ENCODE measurements around the gene MBLAC1.

MBLAC1 gene

DNA sequence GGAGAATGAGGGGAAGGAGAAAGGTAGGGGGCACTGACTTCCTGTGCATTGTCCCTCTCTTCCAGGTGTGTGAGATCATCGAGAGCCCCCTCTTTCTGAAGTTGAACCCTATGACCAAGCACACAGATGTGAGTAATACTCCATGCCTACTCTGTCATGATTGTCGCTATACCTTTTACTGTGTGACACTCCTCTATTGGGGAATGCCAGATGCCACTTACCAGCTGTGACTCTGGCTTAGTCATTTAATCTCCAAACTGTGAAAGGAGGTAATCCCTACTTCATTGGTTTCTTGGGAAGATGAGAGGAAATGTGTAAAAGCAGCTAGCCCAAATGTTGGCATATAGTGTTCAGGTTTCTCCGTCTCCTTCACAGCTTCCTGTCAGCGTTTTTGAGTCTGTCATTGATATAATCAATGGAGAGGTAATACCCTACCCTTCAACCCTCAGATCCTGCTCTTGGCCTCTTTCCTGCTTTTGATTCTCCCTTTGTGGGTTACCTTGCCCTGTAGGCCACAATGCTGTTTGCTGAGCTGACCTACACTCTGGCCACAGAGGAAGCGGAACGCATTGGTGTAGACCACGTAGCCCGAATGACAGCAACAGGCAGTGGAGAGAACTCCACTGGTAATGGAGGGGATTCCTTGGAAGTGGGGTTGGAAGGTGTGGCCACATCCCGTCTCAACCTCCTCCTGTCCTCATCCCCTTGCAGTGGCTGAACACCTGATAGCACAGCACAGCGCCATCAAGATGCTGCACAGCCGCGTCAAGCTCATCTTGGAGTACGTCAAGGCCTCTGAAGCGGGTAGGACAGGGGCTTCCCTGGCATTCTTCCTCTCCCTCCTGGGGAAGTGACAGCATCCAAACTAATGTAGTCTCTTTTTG, 36.0 kb upstream of the MBLAC1 start:
- Mint-ChIP-seq H3K4me3 (peak overlapping the region in 1 of 2 donors; percentile 39), H3K9me3 (no peaks in the 10 kb centered on the region), H3K27ac (peak overlapping the region; percentile 56), H3K36me3 (peaks cover 42 to 50% of the 10 kb centered on the region in 2 donors), H3K4me1 (peaks cover 34 to 50% of the 10 kb centered on the region in 2 donors), H3K27me3 (no peaks in the 10 kb centered on the region)
- DNase-seq: no peak
- no peak for ATAC-seq (replicated peaks)

DNA sequence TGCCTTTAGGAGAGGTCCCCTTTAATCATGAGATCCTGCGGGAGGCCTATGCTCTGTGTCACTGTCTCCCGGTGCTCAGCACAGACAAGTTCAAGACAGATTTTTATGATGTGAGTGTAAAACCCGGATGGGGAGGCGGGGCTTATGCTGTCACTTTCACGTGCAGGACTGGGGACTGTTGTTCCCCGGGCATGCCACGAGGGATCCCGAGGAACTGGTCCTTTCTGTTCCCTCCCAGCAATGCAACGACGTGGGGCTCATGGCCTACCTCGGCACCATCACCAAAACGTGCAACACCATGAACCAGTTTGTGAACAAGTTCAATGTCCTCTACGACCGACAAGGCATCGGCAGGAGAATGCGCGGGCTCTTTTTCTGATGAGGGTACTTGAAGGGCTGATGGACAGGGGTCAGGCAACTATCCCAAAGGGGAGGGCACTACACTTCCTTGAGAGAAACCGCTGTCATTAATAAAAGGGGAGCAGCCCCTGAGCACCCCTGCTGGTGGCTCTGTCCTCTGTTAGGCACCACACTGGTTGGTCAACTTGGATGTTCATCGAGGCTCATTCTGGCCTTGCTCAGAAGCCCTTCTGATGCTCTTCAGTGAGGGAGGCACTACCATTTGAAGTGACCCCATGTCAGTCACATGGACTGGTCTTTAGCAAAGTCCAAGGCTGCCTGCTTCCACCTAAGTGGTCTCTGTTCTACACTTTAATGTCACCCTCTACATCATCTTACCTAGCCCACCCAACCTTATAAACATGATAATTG, 35.2 kb upstream of the MBLAC1 start:
- H3K4me1 Mint-ChIP-seq: peaks cover 32 to 52% of the 10 kb centered on the region in 2 donors
- H3K27me3 Mint-ChIP-seq: no peaks in the 10 kb centered on the region
- peak; percentile 4 to 13 for ATAC-seq (replicated peaks)
- no peak overlapping the region for H3K4me3 Mint-ChIP-seq
- peaks cover 49 to 54% of the 10 kb centered on the region in 2 donors for H3K36me3 Mint-ChIP-seq
- no peak for DNase-seq
- peak overlapping the region; percentile 71 for H3K27ac Mint-ChIP-seq
- no peaks in the 10 kb centered on the region for H3K9me3 Mint-ChIP-seq

DNA sequence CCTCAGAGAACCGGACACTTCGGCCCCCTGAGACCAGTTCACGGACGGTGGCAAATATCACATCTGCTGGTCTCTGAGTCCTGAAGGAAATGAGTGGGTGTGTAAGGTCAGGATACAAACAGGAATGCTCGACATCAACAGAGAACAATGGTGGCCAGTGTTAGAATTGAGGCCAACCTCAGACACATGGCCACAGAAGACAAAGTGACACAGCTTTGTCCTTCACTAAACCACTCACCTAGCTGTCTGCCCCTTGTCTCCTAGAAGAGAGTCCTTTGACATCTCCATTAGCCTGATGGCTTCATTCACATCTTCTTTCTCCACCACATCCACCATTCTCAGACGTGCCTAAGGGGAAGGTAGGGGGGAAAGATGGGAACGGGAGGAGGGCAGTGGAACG, 33.7 kb upstream of the MBLAC1 start:
- peak overlapping the region; percentile 33 for H3K27ac Mint-ChIP-seq
- H3K27me3 Mint-ChIP-seq: no peaks in the 10 kb centered on the region
- H3K4me1 Mint-ChIP-seq: peaks cover 32 to 60% of the 10 kb centered on the region in 2 donors
- DNase-seq (no peak), ATAC-seq (replicated peaks) (no peak)
- H3K9me3 Mint-ChIP-seq: no peaks in the 10 kb centered on the region
- no peak overlapping the region for H3K4me3 Mint-ChIP-seq
- H3K36me3 Mint-ChIP-seq: peaks cover 60 to 64% of the 10 kb centered on the region in 2 donors

DNA sequence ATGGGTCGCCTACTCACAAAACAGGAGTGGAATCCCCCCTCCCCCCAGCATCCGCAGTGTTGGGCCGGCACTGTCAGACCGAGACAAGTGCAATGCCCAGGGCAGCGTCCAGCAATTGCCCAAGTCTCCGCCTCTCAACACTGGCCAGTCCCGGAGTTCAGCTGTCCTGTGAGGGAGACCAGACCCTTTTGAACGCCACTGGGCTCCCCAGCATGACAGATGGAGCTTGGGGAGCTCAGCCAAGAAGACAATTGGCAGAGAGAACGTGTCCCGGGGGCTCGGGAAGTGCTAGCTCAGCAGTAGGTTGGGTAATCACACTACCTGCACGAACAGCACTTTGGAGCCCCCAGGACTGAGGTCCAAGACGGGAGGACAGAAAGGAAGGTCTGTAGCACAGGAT, 33.3 kb upstream of the MBLAC1 start:
- H3K27me3 Mint-ChIP-seq: no peaks in the 10 kb centered on the region
- no peak overlapping the region for H3K27ac Mint-ChIP-seq
- no peak for ATAC-seq (replicated peaks)
- H3K4me1 Mint-ChIP-seq: peaks cover 35 to 60% of the 10 kb centered on the region in 2 donors
- no peak for DNase-seq
- no peaks in the 10 kb centered on the region for H3K9me3 Mint-ChIP-seq
- H3K36me3 Mint-ChIP-seq: peaks cover 63 to 69% of the 10 kb centered on the region in 2 donors
- no peak overlapping the region for H3K4me3 Mint-ChIP-seq

DNA sequence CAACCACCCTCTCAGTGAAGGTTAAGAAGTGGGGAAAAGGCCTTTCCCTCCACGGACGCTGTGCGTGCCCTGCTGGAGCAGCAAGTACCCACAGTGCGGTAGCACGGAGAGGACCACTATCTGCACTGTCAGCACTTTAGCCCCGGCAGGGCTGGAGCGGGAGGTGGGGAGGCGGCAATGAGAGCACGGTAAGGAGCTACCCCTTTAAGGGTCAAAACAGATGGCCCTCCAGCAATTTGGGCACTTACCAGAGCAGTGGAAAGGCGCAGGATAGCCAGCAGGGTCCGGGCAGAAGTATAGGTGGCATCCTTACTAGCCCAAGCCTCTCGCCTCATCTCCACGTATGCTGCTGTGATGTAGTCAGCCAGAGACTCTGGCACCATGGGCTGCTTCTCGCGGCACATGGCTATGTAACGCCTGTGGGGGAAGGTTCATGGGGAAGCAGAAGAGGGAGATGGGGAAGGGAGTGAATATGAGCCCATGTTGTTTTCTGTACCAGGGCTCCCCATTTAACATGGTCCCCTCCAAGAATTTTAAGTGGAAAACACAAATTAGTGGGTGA, 32.8 kb upstream of the MBLAC1 start:
- Mint-ChIP-seq H3K27ac (no peak overlapping the region), H3K4me3 (no peak overlapping the region), H3K36me3 (peaks cover 65 to 74% of the 10 kb centered on the region in 2 donors), H3K4me1 (peaks cover 40 to 64% of the 10 kb centered on the region in 2 donors), H3K9me3 (no peaks in the 10 kb centered on the region), H3K27me3 (no peaks in the 10 kb centered on the region)
- ATAC-seq (replicated peaks): no peak
- DNase-seq: no peak

DNA sequence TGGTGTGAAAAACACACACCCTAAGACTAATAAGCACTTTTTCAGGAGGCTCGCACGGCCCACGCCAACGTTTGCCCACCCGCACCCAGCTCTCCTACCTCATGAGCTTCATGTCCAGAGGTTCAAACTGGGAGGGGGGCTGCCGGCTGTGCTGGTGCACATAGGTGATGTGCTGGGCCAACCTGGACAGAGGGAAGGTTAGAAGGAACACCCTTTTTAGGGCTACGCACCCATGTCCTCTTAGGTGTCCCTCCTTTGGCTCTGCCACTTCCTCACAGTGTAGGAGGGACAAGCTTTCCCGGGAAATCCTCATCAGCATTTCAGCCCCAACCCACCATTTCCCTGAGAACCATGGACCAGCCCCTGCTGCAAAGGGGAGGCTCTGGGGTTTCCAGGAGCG, 31.5 kb upstream of the MBLAC1 start:
- DNase-seq (no peak), ATAC-seq (replicated peaks) (no peak)
- Mint-ChIP-seq H3K27ac (peak overlapping the region; percentile 67), H3K4me1 (peaks cover 40 to 67% of the 10 kb centered on the region in 2 donors), H3K9me3 (no peaks in the 10 kb centered on the region), H3K27me3 (no peaks in the 10 kb centered on the region), H3K4me3 (no peak overlapping the region), H3K36me3 (peaks cover 66 to 80% of the 10 kb centered on the region in 2 donors)

DNA sequence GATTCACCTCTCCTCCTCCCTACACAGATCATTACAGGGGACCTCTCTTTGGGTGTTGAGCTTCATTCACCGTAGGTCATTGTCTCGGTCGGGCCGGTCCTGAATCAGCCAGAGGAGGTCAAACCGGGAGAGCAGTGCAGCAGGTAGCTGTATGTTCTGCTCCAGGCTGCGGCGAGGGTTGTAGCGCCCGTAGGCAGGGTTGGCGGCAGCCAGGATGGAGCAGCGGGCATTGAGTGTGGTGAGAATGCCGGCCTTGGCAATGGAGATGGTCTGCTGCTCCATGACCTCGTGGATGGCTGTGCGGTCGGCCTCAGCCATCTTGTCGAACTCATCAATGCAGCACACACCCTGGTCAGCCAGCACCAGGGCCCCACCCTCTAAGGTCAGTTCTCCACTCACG, 31.1 kb upstream of the MBLAC1 start:
- H3K27me3 Mint-ChIP-seq: no peaks in the 10 kb centered on the region
- H3K4me1 Mint-ChIP-seq: peaks cover 37 to 67% of the 10 kb centered on the region in 2 donors
- no peak overlapping the region for H3K4me3 Mint-ChIP-seq
- peak overlapping the region; percentile 67 for H3K27ac Mint-ChIP-seq
- no peaks in the 10 kb centered on the region for H3K9me3 Mint-ChIP-seq
- ATAC-seq (replicated peaks): no peak
- H3K36me3 Mint-ChIP-seq: peaks cover 67 to 80% of the 10 kb centered on the region in 2 donors
- DNase-seq: no peak

DNA sequence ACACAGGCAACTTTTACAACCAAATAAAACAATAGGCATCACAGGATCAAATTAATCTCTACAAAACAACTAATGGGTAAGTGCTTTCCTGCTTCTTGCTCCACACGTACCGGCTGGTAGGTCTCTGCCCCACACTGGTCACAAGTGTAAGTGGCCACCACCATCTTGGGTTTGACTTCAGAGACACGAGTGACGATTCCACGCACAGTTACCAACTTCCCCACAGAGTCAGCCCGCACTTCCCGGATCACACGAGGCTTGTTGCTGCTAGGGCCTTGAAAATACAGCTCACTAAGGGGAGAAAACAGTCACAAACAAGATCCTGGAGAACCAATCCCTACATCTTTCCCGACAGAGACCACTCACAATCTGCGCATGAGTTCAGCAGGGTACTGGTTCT, 27.9 kb upstream of the MBLAC1 start:
- no peak for ATAC-seq (replicated peaks)
- H3K27me3 Mint-ChIP-seq: no peaks in the 10 kb centered on the region
- H3K36me3 Mint-ChIP-seq: peaks cover 45 to 62% of the 10 kb centered on the region in 2 donors
- peak overlapping the region; percentile 75 for H3K27ac Mint-ChIP-seq
- DNase-seq: no peak
- H3K4me1 Mint-ChIP-seq: peaks cover 30 to 57% of the 10 kb centered on the region in 2 donors
- no peaks in the 10 kb centered on the region for H3K9me3 Mint-ChIP-seq
- peak overlapping the region; percentile 28 to 60 for H3K4me3 Mint-ChIP-seq

DNA sequence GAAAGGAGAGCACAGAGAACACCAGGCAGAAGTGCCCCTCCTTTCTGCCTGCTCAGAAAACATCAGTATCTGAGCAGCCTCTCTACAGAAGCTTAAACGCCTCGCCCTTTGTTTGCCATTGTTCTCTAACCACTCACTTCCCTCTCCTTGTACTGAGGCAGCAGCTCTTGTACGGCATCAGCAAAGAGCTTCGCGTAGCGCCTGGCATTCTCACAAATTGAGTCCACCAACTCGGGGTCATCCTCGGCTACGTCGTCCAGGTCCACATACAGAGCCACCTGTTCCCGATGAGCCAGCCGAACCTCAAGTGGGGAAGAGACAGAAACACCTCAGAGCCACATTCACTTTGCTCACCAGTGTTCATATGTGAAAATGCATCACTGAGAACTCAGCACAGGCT, 27.3 kb upstream of the MBLAC1 start:
- Mint-ChIP-seq H3K9me3 (no peaks in the 10 kb centered on the region), H3K4me1 (peaks cover 30 to 56% of the 10 kb centered on the region in 2 donors), H3K4me3 (peak overlapping the region; percentile 96 to 98), H3K36me3 (peaks cover 44 to 64% of the 10 kb centered on the region in 2 donors), H3K27me3 (no peaks in the 10 kb centered on the region), H3K27ac (peak overlapping the region; percentile 99)
- no peak for ATAC-seq (replicated peaks)
- DNase-seq: no peak

DNA sequence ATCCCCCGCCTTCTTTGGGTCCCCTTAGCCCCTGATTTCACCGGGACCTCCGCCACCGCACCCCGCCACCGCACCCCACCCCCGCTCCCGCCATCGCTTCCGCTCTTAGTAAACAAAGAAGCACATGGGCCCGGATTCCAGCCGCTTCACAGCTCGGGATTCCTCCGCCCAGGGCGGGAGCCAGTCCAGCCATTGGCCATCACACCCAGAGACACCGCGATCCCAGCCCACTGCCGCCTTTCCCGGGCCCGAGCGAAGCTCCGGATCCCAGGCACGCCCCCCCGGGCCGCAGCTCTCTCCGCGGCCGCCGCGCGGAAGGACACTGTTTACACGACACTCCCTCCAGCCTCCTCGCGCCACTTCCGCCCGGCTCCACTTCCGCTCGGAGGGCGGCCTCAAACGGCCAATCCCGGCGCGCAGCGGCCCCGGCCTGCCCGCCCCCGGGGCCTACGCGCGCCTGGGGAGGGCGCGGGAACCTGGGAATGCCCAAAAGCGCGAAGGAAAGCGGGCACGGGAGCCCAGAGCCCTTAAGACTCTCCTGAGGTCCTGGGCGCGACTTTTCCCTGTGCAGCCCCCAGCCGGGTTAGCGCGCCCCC, 26.2 kb upstream of the MBLAC1 start:
- Mint-ChIP-seq H3K4me3 (peak overlapping the region; percentile 96 to 98), H3K36me3 (peaks cover 42 to 67% of the 10 kb centered on the region in 2 donors), H3K4me1 (peaks cover 29 to 55% of the 10 kb centered on the region in 2 donors), H3K27ac (peak overlapping the region; percentile 99), H3K27me3 (no peaks in the 10 kb centered on the region), H3K9me3 (no peaks in the 10 kb centered on the region)
- ATAC-seq (replicated peaks) (peak; percentile 77 to 80), DNase-seq (peak; percentile 87)

DNA sequence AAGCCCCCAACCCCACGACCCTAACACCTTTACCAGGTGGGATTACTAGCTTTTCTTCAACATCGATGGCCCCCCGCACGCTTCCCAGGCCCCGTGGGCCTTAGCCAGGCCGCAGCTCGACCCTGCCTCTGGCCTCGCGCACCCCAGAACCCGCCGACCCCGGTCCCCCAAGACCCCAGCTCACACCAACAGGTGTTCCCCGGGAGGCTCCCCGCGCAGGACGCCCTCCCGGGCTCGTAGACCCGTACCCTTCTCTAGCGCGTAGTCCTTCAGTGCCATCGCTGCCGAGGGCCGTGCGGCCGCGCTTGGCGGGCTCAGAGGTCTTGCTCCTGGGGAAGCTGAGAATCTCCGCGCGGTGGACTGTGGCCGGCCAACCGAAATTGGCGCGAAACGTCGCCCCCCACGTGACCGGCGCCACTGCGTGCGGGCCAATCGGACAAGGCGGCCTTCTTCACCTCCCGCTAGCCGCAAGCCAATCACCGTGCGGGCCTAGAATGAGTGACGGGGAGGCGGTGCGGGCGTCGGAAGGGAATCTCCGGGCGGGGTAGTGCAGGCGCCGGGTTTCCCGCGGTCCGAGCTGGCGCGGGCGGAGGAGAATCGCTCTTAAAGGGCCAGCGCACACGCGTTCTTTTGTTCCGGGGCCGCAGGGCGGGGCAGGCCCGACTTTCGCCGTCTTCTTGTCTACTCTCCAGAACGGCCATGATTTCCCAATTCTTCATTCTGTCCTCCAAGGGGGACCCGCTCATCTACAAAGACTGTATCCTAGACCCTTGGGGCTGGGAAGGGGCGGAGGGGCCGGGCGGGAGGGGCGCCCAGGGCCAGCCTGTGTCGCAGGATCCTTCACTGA, 25.5 kb upstream of the MBLAC1 start, which contains the start of the genes AP4M1 and MCM7:
TSS of gene AP4M1 (plus strand) at position 628 of the 847 bp plus-strand sequence. CDS start at position 700, 72 bp downstream.
TSS of gene MCM7 (minus strand) at position 382 of the 847 bp plus-strand sequence. CDS start at position 279, 103 bp downstream.
- Mint-ChIP-seq H3K9me3 (no peaks in the 10 kb centered on the region), H3K27ac (peak within 1 kb of the TSS; percentile 99), H3K27me3 (no peaks in the 10 kb centered on the region), H3K4me3 (peak within 1 kb of the TSS; percentile 96 to 98), H3K36me3 (peaks cover 38 to 68% of the 10 kb centered on the region in 2 donors), H3K4me1 (peaks cover 27 to 50% of the 10 kb centered on the region in 2 donors)
- peak; percentile 98 for DNase-seq
- ATAC-seq (replicated peaks): peak; percentile 89 to 91

DNA sequence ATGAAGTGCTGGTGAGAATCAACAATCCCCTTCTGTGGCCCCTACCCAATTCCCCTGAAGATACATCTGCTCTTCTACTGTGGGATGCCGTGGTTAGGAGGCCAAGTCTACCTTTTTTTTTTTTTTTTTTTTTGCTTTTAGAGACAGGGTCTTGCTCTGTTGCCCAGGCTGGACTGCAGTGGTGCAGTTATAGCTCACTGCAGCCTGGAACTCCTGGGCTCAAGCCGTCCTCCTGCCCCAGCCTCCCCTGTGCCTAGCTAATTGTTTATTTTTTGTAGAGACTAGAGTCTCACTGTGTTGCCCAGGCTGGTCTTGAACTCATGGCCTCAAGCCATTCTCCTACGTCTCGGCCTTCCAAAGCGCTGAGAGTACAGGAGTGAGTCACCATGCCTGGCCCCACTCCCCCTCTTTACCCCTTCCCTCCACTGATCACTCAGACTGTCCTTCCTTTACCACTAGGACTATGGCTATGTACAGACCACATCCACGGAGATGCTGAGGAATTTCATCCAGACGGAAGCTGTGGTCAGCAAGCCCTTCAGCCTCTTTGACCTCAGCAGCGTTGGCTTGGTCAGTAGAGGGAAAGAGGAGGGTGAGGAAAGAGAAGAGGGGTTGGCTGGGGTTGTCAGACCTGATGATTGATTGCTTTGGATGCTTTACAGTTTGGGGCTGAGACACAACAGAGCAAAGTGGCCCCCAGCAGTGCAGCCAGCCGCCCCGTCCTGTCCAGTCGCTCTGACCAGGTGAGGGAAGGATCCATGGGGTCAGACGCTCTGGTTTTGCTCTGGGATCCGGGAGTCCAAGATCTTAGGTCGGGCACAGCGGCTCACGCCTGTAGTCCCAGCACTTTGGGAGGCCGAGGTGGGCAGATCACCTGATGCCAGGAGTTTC, 23.6 kb upstream of the MBLAC1 start:
- Mint-ChIP-seq H3K27me3 (no peaks in the 10 kb centered on the region), H3K36me3 (peaks cover 35 to 70% of the 10 kb centered on the region in 2 donors), H3K4me1 (peaks cover 24 to 54% of the 10 kb centered on the region in 2 donors), H3K9me3 (no peaks in the 10 kb centered on the region), H3K27ac (peak overlapping the region; percentile 88), H3K4me3 (peak overlapping the region; percentile 96 to 98)
- ATAC-seq (replicated peaks) (no peak), DNase-seq (no peak)
